ENCODE results near the gene CD200R1L.

CD200R1L gene

GRCh38 chr3:112786002-112786590, 60.6 kb downstream of the CD200R1L start:
- no peak for DNase-seq

GRCh38 chr3:112785321-112786001, 61.2 kb downstream of the CD200R1L start:
- DNase-seq = no peak

DNA sequence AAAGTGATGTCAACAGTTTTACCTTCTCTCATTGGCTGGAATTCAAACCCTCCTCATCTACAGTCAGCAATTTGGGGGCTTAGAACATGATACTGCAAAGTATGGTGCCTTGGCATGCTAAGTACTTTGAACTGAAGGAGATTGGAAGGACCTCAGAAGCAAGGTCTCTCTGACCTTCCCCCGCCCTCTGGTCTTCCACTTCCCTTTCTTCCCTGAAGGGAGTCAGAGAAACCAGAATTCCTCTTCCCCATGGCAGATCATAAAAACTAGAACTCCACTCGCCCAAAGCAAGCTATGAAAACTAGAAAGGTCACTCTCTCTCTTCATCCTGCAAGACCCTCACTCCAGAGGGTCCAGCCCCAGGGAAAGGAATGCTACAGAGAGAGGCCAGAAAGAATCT, 64.2 kb downstream of the CD200R1L start:
- DNase-seq = no peak

- DNase-seq = no peak
Observed at GRCh38 chr3:112781599-112781998, 65.1 kb downstream of the CD200R1L start.

- DNase-seq = no peak
Observed at GRCh38 chr3:112779558-112780480, 66.8 kb downstream of the CD200R1L start.

DNA sequence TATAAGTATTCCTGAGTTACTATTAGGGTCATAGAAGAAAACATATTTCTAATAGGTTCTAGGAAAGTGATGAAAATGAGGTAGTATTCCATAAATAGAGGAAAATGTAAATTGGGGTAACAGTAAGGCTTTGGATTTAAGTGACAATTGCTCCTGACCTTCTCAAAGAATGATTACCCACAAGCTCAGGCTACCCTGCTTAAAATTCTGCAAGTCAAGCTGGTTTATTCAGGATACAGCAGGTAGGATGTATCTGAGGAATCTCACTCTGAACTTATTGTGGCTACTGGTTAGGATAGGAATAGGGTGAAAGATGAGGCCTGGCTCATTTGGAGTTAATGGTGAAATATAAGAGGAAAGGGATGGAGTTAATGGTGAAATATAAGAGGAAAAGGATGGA, 67.7 kb downstream of the CD200R1L start:
- no peak for DNase-seq

GRCh38 chr3:112778353-112778948, 68.2 kb downstream of the CD200R1L start:
- DNase-seq = no peak

GRCh38 chr3:112777811-112778210, 68.9 kb downstream of the CD200R1L start:
- no peak for DNase-seq

GRCh38 chr3:112776836-112777235, 69.8 kb downstream of the CD200R1L start:
- no peak for DNase-seq

DNA sequence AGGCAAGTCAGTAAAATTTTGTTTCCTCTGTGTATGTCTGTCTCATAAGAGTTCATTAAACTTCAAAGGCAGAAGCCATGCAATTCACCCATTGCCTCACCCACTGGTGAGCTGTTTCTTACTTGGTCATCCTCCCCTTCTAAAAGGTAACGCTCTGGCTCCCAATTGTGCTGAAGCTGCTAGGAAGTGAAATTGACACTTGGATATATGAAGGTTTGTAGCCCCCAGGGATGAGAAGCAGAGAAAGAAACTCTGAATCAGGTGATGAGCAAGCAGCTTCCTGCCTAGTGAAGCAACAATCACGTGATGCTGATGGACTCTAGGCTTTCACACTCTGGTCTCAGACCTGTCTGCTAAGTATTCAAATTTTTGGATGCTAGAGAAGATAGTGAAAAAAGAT, 70.7 kb downstream of the CD200R1L start:
- no peak for DNase-seq

DNA sequence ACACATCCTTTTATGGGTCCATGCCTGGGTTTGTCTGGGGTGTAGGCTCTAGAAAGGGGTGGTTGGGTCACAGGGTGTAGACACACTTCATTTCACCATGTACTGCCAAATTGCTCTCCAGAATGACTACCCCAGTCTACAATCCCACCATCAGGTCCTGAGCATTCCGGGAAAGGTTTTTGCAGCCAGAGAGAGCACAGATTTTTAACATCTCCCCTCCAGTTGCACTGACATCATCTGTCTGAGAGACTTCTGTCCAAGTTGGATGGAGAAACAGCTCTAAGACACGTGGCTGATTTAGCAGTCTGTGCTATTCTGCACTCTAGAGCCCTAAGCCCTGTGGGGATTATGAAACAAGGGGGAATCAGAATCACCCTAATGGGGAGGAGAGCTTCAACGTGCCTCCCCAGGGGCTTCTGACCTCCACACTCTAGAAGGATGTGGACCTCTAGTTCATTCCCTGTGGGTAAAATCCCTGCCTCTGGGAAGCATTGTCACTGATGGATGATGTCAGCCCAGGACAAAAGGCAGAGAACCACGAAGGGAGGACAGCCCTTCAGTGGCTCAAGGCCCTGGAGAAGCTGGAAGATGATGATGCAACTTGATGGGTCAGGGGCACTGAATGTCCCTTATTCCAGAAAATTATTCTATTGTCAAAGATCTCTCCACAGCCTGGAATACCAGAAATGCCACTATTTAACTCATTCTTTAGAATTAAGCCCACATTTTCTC, 71.5 kb downstream of the CD200R1L start:
- DNase-seq = no peak

GRCh38 chr3:112774293-112774926, 72.3 kb downstream of the CD200R1L start:
- DNase-seq = no peak

- no peak for DNase-seq
Observed at GRCh38 chr3:112773864-112774263, 72.8 kb downstream of the CD200R1L start.

GRCh38 chr3:112770951-112771350, 75.7 kb downstream of the CD200R1L start:
- DNase-seq = no peak

DNA sequence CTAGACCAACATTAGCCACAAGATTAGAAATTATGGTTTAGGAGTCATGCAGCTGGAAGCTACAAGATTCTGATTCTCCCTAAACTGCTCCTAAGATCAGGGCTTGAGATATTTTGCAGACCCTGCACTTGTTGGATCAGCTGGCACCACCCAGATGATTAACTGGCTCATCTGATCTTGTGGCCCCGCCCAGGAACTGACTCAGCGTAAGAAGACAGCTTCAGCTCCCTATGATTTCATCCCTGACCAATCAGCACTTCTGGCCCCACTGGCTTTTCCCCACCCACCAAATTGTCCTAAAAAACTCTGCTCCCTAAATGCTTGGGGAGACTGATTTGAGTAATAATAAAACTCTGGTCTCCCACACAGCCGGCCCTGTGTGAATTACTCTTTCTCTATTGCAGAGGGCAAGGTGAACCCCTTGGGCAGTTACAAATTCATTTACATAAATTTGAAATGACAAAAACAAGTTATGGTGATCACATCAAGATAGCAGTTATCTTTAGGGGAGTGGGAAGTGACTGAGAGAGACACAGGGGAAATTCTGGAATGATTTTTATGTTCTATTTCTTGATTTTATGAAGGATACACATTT, 76.5 kb downstream of the CD200R1L start:
- DNase-seq = no peak

DNA sequence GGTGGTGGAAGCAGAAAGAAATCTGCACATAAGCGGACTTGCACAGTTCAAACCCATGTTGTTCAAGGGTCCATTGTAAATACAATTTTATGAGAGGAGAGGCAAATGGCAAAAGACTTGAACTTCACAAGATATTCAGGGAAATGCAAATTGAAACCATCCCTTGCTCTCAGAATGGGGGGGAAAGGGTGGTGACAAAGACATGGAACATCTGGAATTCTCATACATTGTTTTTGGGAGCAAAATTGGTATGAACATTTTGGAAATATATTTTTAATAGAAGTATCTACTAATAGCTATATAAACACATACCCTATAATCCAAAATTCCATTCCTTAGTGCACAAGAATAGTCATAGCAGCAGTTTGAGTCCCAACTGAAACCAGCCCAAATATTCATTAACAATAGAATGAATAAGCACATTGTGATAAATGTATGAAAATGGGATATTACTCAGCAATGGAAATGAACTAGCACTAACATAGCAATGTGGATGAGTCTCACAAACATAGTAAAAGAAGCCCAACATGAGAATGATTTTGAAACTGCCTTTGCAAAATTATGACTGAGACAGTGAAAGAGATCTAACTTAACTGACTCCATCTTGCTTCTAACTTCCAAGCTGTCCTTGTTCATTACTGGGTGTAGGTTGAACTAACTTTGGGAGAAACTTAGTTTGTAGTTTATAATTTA, 77.2 kb downstream of the CD200R1L start:
- no peak for DNase-seq

DNA sequence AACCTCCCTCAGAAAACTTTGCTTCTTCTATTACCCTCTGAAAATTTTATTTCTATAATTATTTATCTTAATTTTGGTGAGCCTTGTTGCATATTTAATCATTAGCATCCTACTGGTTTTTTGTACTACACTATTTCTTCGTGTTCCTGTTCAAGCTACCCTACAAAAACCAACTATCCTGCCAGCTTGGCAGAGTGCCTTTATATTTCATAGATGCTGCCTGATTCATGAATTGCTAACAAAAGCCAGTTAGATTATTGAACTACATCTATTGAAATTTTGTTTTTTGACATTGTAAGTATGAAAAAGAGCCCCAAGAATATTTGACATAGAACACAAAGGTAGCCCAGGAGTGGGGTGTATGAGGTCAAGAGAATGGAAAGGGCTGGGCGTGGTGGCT, 78.9 kb downstream of the CD200R1L start:
- DNase-seq = no peak

- no peak for DNase-seq
Observed at GRCh38 chr3:112767177-112767576, 79.5 kb downstream of the CD200R1L start.
